Measurements from ENCODE around the gene RIMKLA.

The RIMKLA gene, protein sequence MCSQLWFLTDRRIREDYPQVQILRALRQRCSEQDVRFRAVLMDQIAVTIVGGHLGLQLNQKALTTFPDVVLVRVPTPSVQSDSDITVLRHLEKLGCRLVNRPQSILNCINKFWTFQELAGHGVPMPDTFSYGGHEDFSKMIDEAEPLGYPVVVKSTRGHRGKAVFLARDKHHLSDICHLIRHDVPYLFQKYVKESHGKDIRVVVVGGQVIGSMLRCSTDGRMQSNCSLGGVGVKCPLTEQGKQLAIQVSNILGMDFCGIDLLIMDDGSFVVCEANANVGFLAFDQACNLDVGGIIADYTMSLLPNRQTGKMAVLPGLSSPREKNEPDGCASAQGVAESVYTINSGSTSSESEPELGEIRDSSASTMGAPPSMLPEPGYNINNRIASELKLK

DNA sequence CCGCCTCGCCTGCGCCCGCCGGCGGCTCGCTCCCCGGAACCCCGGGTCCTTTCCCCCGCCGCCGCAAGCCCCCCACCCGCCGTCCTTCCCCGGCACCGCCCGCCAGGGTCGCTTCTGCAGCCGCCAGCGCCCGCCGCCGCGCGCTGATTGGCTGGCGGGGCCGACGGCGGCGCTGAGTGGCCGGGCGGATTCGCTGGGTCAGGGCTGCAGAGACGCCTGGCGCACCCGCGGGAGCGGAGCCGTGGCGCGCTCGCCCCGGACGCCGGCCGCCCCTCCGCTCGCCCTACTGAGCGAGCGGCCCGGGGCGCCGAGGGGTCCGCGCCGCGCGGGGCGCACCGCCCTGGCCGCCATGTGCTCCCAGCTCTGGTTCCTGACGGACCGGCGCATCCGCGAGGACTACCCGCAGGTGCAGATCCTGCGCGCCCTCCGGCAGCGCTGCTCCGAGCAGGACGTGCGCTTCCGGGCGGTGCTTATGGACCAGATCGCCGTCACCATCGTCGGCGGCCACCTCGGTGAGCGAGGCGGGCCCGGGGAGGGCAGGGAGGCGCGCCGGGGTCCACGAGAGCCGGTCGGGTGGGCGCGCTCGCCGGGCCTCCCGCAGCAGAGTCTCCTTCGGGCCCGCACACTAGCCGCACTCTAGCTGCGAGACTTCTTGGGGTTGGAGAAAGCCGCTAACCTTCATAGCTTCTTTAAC is at the start of gene RIMKLA:
Gene RIMKLA, plus strand, starts transcription at position 207 of the 694 bp plus-strand sequence. Its CDS starts 143 bp downstream, at position 350.
- no peak for DNase-seq

DNA sequence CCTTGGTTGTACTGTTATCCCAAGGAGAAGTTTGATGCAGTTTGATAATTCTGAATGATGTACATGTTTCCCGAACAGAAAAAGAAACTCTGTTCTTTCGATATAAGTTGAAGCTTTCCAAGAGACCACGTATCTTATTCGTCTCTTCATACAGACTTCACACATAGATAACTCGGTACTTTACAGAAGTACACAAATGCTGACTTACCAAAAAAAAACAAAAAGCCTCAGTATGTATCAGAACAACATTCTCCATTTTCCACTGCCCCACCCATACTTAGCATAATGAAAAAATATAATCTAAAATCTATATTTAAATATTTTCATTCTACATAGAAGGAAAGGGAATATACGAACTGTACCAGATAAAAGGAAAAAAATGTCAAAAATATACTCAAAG is 47.7 kb upstream of the RIMKLA start:
- no peak for DNase-seq

DNA sequence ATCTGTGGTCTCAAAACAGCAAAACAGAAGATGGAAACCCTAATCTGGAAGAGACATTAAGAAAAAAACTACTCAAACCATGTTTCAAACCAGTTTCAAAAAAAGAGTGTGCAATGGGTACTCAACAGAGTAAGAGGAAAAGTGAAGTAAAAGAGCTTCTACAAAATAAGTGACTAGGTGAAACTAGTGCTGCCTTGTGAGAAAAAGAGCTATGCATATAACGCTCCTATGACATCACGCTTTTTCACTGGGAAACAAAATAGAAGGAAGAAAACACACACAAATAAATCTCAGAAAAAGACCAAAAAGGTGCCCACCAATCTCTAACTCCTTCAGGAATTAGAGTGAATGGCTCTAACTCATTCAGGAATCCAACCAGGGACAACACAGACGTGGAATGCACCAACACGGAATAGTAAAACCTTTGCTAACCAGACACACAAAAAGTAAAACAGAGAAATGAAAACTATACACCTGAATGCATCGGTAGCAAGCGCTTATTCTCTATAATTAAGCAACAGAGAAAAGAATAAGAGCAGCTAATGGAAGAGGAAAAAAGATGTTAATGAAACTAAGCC is 46.8 kb upstream of the RIMKLA start:
- no peak for DNase-seq

DNA sequence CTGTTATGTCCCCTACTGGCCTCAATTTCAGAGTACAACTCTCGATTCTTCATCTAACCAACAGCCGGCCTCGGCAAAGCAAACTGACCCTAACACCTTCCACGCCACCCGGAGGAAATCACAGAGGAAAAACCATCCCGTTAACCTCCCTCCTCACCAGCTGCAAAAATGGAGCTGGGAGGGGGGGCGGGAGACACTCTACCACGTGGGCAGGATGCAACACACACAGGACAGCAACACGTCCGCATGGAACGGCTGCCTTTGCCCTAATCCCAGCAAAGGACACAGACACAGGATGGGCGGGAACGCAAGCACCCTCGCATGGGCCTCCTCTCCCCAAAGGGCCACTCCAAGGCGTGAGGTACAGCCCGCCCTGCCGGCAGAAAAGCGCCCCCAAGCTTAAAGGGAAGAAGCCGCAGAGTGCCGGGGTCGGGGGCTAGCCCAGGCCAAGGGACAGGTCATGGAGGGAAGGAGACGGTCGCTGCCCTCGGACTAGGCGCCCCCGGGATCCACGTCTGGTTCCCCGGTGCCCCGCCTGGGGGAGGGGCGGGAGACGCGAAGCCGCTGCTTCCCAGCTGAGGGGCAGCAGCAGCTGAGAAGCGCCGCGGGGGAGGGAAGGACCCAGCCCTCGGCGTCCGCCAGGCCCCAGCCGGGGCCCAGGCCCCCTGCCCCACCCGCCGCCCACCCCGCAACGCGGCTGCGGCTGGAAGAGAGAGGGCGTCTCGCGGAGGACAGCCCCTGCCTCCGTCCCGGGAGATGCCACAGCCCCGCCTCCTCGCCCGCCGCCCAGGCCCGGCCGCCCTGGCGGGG is 46.1 kb upstream of the RIMKLA start:
- DNase-seq: peak; percentile 20

DNA sequence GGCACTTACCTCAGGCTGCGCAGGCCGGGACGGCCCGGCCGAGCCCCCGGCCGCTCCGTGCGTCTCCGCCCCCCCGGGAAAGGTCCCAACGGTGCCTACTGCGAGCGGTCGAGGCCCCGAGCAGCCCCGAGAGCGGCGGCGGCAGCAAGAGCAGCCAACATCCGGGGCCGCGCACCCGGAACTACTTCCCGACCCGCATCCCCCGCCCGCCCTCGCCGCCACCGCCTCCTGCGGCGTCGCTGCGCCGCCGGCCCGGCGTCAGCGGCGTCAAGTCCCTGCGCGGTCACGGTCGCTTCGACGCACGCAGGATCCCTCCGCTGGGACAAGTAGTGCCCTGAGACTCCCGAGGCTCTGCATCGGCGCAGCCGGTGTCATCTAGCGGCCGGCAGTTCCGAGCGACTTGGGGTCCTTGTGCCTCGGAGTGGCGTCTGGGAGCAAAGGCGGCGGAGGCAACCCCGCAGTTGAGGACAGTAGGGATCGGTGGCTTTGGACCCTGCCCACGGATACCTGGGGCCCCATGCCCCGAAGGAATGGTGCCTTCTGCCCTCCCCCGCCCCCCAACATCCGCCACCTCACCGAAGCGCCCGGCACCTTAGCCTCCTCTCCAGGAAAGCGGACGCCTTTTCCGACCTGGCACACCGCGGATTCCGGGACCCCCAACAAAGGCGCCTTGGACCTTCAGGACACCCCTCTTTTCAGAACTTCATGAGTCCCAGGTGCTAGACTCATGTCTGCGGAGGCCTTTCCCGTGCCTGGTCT is 45.4 kb upstream of the RIMKLA start, which contains the start of gene FOXJ3:
Gene FOXJ3, minus strand, starts transcription at position 186 of the 759 bp plus-strand sequence. CDS start 24,142 bp downstream, outside the sequence.
- peak; percentile 92 for DNase-seq

DNA sequence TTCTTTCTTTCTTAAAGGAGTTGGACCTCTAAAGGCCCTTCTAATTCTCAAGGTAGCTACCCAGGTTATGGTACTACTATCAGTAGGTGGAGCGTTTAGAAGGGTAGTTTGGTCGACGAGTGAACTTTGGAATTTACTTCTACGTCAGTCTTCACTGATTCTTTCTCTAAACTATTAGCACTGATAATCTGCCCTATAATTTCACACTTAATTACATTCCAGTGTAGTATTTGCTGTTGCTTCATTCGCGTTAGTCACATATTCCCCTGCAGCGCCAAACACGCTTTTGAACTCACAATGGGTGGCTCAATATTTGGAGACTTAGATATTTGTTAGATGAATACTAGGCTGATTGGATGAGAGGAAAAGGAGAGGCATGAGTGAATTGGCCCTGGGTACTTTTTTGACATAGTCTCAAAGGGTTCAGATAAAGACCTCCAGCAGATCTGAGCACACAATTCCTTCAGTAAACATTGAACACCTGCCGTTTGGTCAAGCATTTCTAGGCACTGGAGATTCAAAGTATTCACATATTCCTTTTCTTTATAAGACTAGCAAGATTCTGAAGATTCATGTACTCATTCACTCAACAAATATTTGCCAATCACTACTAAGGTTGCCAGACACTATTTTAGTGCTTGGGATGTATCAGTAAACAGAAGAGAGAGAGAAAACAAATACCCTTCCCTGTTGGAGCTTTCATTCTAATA is 44.6 kb upstream of the RIMKLA start:
- no peak for DNase-seq

DNA sequence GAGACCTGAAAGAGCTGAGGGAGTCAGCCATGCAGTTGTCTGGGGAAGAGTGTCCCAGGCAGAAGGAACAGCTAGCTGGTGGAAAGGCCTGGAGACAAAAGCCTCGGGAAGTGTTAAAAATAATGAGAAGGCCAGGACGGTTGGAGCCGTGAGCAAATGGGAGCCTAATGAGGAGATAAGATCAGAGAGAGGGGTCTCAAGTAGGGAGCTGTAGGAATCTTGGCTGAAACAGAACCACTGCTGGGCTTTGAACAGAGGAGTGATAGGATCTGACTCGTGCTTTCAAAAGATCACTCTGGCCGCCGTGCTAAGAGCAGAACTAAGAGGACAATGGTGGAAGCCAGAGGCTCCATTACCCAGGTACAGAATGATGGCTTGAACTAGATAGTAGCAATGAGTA is 43.6 kb upstream of the RIMKLA start:
- DNase-seq: no peak

DNA sequence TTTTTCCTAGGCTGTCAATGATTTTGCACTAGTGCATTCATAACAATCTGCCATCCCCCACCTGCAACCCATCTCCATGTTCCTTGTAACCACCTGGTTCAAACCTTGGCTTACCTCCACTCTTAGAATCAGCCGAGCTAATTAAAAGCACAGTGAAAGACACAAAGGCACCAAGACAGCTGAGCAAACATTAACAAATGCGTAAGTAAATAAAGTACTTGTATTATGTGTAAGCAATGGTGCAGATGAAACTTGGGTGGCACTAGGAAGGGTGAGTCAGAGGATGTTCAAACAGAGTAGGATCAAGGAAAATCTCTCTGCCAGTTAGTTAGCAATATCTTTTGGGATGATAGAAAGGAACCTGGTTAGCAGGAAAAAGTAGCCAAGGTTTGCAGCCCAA is 40.5 kb upstream of the RIMKLA start:
- DNase-seq: no peak

DNA sequence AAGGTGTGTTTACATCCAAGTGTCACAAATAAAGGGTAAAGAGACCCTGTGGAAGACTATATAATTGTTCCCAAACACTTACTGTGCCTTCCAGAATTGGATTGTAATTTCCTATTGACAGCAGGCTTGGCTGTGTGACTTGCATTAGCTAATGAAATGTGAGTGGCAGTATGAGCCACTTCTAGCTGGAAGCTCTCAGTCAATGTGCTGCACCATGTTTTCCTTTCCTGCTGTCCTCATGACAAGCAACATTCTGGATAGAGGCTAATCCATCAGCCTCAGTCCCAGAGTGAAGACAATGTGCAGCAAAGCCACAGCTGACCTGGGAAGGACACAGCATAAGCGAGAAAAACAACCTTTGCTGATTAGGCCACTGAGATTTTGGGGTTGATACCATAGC is 39.7 kb upstream of the RIMKLA start:
- no peak for DNase-seq

DNA sequence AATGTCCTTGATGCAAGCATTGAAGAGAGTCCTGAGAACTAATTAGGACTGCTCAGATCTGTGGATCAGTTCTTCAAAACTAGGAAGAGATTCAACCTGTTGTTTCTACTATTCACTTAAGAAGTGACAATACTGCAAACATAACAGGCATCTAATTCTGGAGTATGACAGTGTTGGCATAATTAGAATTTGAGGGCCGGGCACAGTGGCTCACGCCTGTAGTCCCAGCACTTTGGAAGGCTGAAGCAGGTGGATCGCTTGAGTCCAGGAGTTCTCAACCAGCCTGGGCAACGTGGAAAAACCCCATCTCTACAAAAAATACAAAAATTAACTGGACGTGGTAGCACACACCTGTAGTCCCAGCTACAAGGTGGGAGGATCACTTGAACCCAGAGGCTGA is 37.5 kb upstream of the RIMKLA start:
- DNase-seq: no peak

DNA sequence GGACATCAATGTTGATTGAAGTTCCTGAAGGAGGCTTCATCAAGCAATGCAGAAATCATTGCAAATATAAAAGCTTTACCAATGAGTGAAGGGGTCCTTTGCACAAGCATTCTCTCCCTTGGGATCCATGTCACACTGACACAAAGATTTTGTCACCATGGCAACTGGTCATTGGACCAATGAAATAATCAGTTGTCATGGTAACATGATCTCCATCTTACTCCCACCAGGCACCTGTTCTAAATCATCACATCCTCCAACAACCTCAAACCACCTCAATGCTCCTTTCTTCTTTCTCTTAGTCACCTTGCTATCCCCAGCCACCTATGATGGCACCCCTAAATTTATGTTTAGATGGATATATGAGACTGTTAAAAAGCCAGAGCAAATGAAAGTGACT is 32.1 kb upstream of the RIMKLA start:
- DNase-seq: no peak

DNA sequence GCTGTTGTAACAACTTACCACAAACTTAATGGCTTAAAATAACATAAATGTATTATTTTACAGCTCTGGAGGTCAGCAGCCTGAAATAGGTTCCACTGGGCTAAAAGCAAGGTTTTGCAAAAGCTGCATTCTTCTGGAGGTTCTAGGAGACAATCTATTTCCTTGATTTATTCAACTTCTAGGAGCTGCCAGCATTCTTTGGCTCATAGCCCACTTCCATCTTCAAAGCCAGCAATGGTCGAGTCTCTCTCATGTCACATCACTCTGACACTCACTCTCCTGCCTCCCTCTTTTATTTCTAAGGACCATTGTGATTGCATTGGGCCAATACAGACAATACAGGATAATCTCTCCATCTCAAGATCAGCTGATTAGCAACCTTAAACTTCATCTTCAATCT is 30.5 kb upstream of the RIMKLA start:
- DNase-seq: no peak

DNA sequence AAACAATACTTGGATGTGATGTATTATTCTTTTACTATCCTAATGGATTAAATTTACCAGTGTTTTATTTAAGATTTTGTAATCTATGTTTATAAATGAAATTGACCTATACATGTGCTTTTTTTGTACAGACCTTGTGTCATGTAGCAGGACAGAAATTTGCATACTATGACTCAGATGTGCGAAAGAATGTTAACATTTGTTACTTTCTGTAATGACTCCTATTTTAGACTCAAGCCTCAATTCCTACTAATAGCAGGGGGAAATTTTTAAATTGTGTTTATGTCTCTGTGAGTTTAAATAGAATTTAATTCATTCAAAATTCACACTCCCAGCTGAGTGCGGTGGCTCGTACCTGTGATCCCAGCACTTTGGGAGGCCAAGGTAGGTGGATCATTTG is 21.8 kb upstream of the RIMKLA start:
- DNase-seq: no peak

DNA sequence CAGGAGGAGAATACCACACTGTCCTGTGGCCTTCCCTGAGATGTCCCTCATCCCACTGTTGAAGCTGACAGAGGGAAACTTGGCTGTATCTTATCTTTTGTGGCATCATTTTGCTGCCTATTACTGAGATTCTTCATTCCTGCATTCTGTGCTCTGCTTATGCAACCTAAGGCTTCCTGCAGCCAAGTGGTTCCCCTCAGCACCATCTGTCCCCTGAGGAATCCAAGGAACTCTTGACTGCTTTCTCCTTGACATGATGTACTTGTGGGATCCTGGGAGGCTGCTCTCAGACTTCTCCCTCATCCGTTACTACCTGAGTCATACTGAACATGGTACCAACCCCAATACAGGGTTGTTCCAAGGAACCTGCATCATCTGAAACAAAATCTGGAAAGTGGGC is 21.1 kb upstream of the RIMKLA start:
- DNase-seq: no peak

DNA sequence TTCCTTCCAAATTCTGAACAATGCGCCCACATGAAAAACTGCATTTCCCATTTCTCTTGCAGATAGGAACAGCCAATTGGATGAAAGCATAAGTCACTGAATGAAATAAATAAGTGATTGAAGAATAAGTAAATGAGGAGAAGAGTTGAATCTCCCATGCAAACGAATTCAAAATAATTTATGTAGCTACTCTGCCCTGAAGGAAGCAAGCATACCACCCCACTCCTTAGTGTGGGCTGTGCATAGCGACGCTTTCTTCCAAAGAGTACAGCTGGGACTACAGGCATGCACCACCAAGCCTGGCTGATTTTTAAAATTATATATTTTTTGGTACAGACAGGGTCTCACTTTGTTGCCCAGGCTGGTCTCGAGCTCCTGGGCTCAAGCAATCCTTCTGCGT is 16.5 kb upstream of the RIMKLA start:
- DNase-seq: no peak

DNA sequence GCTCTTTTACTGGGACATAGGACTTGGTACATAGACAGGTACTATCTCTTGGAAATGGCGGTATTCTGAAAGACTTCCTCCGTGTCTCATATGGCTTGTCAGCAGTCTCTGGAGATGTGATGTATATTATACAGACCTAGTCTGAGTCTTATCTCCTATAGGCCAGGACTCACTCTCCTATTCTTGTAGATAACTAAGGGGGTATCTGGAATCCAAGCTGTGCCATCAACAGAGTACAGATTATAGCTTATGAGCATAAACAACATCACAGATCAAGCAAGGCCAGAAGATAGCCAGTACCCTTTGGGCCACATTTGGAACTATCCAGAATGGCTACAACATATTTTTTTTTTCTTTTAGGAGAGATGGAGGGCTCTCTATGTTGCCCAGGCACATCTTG is 16.1 kb upstream of the RIMKLA start:
- DNase-seq: no peak

DNA sequence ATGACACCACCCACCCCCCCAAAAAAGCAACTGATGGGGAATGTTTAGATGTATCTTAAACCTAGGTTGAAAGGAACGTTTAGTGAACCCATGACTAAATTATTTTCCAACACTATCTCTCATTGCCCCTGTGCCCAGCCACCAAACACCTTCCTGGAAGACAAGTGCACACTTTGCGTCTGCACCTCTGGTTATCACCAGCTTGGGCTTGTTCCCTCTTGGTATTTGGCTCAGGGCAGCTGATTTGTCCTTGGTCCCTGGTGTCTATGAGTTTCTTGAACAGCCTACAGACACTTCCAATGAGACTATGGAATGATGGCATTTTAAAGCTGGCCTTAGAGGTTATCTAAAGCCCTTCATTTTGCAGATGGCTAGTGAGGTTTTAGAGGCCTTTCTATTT is 15.5 kb upstream of the RIMKLA start:
- DNase-seq: no peak

DNA sequence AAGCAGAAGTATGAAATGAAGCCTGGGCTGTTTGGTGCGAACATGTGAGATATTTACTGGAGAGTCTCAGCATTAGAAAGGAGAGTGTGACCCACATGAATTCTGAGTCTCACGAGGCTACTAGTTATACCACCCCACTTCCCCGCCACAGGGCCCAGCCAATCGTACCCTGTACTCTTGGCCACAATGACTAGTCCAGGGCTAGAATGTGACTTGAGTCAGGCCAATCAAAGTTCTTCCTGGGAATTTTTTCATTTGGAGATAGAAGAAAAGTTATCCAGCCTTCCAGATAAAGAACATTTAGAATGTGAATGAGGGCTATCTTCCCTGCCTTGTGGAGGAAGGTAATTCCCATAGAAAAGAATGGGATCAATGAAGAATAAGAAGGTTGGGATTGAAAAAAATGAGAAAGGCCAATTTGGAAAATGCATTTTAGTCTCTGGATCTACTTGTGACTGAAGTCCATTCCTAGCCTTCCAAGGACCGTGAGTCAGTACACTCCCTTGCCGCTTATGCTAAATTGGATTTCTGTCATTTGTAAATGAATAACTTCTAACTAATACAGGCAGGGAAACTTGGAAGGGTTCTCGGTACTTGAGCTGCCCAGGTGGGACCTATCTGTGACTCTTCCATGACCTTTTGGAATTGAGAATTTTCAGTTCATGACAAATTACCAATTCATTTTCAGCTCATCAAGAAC is 12.3 kb upstream of the RIMKLA start:
- no peak for DNase-seq

DNA sequence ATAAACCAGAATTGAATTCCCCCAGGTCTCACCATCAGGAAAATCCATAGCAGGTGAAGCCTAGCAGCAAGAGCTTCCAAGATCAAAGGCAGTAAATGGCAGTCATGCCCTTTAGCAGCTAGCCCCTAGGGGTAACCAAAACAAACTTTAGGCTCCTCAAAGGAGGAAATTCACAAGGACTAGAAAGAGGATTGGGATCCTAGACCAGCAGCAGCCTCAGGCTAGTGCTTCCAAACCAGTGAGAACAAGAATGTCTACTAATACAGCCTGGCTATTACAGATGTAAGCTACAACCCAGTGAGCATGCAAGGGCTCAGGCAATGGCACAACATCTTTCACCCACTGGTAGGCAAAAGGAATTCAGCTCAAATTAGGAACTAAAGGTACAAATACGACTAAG is 11.1 kb upstream of the RIMKLA start:
- DNase-seq: no peak

DNA sequence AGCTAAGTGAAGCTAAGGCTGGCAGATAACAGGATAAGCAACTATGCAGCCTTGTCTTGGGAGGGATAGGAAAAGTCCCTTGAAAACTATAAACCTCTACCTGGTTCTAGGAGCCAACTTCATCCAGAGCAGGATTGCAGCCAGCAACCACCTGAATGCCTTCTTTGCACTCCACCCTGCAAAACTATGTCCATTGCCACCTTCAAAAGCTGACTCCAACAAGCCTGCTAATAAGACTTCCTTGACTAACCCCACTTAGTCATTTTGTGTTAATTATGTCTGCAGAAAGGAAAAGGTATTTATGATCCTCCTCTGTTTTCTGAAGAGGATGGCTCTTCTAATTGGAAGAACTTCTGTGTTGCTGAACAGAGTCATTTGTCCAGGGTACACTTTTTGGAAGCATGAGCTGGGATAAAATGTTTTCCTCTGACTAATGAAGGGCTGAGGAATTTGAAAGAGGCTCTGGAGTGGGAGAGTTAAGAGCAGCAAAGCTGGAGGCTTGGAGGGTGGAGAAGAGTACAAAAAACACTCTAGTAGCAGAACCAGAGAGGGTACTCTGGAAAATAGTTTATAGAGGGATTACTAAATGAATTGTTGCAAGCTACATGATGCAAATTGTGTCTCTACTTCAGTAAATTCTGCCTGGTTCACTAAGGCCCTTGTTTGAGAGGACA is 9.6 kb upstream of the RIMKLA start:
- DNase-seq: no peak

DNA sequence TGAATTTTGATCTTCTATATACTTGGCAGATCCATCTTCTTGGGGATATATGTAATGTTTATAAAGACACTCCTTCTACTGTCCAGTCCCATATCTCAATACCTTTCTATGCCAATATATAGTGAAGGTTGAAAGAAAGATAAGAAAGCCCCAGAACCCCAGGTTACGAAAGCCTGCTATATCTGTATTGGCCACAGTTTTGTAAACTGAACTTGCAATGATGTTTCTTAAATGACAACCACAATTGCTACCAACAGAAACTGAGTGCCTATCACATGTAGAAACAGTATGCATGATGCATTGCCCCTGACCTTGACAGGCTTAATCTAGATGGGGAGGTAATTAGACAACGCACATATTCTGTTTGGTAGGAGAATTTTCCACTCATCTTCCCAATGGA is 7.8 kb upstream of the RIMKLA start:
- no peak for DNase-seq
